Upper lobe of left lung (tissue), 6 donors: ENCODE data around the gene TNFRSF17. TPM values are rescaled to one million over a fixed set of nuclear protein-coding genes. Genes with fewer than 3 reads are reported as not detected.

Experiments
- ATAC-seq, 2 donors: fragments of 200-7000 bp; cut with Tn5 transposase; one replicate each; pipeline ENCODE4 v1.9.1; 2022; ENCODE audit warnings: mild to moderate bottlenecking in 2 of 2, moderate library complexity in 2 of 2; ENCODE audit not compliant: low FRiP score in 2 of 2
- DNase-seq, 2 donors: peaks; one replicate each; pipeline ENCODE4 v3.0.0-alpha.2; 2019 to 2020
- H3K27ac ChIP-seq, 4 donors: fragments of 200-600 bp; sonication (generic); one replicate each; pipeline ENCODE4 v1.5.1; 2016 to 2019
- H3K27me3 ChIP-seq, 4 donors: fragments of 200-600 bp; sonication (generic); one replicate each; pipeline ENCODE4 v1.5.1; 2017 to 2019
- H3K36me3 ChIP-seq, 4 donors: fragments of 200-600 bp; sonication (generic); one replicate each; pipeline ENCODE4 v1.5.1; 2016 to 2019
- H3K4me1 ChIP-seq, 4 donors: fragments of 200-600 bp; sonication (generic); one replicate each; pipeline ENCODE4 v1.5.1; 2018 to 2019
- H3K4me3 ChIP-seq, 4 donors: fragments of 200-600 bp; sonication (generic); one replicate each; pipeline ENCODE4 v1.5.1; 2017 to 2019; ENCODE audit warnings: mild to moderate bottlenecking in 2 of 4, moderate library complexity in 1 of 4
- H3K9me3 ChIP-seq, 4 donors: fragments of 200-600 bp; sonication (generic); one replicate each; pipeline ENCODE4 v1.5.1; 2018 to 2019
- CTCF ChIP-seq, 6 experiments: fragments of 450-650 bp in 4 of 6; fragments of 200-600 bp in 2 of 6; sonication (generic) in 2 of 6; IDR thresholded peaks; one replicate each; pipeline ENCODE4 v1.5.1; 2016 to 2019; ENCODE audit warnings: antibody characterized with exemption in 6 of 6
- EP300 ChIP-seq, 4 donors: sonication (generic); formaldehyde crosslinking; IDR thresholded peaks; one replicate each; pipeline ENCODE4 v1.5.1; 2017; ENCODE audit warnings: antibody characterized with exemption in 4 of 4, control low read depth in 2 of 4
- POLR2A ChIP-seq, 4 donors: fragments of 450-650 bp; IDR thresholded peaks; one replicate each; pipeline ENCODE4 v1.5.1; 2016 to 2017; ENCODE audit warnings: antibody characterized with exemption in 4 of 4, mild to moderate bottlenecking in 2 of 4
- POLR2AphosphoS5 ChIP-seq, 2 donors: sonication (generic); formaldehyde crosslinking; IDR thresholded peaks; one replicate each; pipeline ENCODE4 v1.5.1; 2017; ENCODE audit warnings: antibody characterized with exemption in 2 of 2
- WGBS, 2 donors: methylation state at CpG; one replicate each; pipeline ENCODE4 v1.1.5; 2017 to 2018; 5-methylcytosine and 5-hydroxymethylcytosine counted together
- total RNA-seq, 6 donors: library from RNA; depleted of rRNA in 4 of 6; stranded (reverse); fragments of >200 nt in 4 of 6; gene quantifications; one replicate each; pipeline versions ENCODE4 v1.1.0 to v1.2.1, GENCODE V29; 2016 to 2021
- donor health status: DM: no; HTN: no; CAD: no; lungs with moderate emphysema.
- donor health status: DM: no; HTN: yes; CAD: no; lungs with severe emphysema.

Gene TNFRSF17
- total RNA-seq, 6 donors from 2014 or later = 1.6 to 2.9 (median 2.0) TPM; not detected in 3

DNA sequence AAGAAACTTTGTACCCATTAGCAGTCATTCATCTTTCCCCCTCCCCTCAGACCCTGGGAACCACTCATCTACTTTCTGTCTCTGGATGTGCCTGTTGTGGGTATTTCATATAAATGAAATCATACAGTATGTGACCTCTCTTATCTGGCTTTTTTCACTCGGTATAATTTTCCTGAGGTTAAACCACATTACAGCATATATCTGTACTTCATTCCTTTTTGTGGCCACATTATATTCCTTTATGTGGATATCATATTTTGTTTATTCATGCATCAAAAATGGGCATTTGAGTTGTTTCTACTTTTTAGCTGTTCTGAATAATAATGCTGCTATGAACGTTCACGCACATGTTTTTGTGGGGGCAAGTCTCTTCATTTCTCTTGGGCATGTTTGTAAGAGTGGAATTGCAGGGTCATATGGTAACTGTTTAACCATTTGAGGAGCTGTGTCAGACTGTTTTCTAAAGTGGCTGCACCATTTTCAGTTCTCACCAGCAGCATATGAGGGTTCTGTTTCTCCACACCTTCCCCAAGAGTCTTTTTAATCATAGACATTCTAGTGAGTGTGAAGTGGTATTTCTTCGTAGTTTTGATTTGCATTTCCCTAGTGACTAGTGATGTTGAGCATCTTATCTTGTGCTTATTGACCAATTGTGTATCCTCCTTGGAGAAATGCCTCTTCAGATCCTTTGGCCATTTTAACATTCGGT lies 15.3 kb downstream of the TNFRSF17 start:
- no peak overlapping the region for H3K27ac ChIP-seq
- no peaks in the 10 kb centered on the region for H3K9me3 ChIP-seq
- no peak overlapping the region for H3K4me3 ChIP-seq
- ATAC-seq = no peak
- H3K36me3 ChIP-seq = no peaks in the 10 kb centered on the region
- no peak for DNase-seq
- peaks cover 15 to 26% (median 22%) of the 10 kb centered on the region in 4 donors for H3K4me1 ChIP-seq
- 77 to 79% methylated on average over 5 of the region's 5 CpGs for WGBS, 2 donors
- H3K27me3 ChIP-seq = no peaks in the 10 kb centered on the region
- TF ChIP-seq EP300 (IDR thresholded peaks at IDR 0.05) (no peak), CTCF (IDR thresholded peaks at IDR 0.05) (no peak), POLR2AphosphoS5 (IDR thresholded peaks at IDR 0.05) (no peak), POLR2A (IDR thresholded peaks at IDR 0.05) (no peak)

- TF ChIP-seq CTCF (IDR thresholded peaks at IDR 0.05) (no peak), POLR2A (IDR thresholded peaks at IDR 0.05) (no peak), EP300 (IDR thresholded peaks at IDR 0.05) (no peak), POLR2AphosphoS5 (IDR thresholded peaks at IDR 0.05) (no peak)
- no peaks in the 10 kb centered on the region for H3K36me3 ChIP-seq
- DNase-seq = no peak
- no peaks in the 10 kb centered on the region for H3K27me3 ChIP-seq
- no peak overlapping the region for H3K4me3 ChIP-seq
- no peak for ATAC-seq
- H3K27ac ChIP-seq = no peak overlapping the region
- H3K9me3 ChIP-seq = no peaks in the 10 kb centered on the region
- no peaks in the 10 kb centered on the region for H3K4me1 ChIP-seq
- WGBS, 2 donors = 66 to 87% methylated on average over 4 to 5 of the region's 5 CpGs
These were observed 20.2 kb downstream of the TNFRSF17 start for GRCh38 chr16:11985250-11985649.

DNA sequence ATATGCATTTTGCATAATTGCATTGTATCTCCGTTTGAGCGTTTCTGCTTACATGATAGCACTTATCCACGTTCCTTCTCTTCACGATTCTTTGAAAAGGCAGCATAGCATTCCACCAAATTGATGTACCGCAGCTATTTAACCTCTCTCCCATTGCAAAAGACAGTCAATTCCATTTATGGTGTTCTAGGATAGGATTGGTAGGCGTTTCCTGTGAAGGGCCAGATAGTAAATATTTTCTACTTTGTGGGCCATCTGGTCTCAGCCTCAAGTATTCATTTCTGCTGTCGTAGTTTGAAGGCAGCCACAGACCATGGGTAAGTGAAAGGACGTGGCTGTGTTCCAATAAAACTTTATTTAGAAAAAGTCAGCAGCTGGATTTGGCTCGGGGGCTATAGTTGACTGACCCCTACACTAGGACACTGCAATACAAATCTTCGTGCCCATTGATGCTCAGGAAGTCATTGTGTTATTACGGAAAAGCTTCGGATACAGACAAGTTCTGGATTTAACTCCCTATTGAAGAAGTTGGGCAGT lies 21.6 kb downstream of the TNFRSF17 start:
- no peak for ATAC-seq
- Histone ChIP-seq H3K4me1 (no peaks in the 10 kb centered on the region), H3K9me3 (no peaks in the 10 kb centered on the region), H3K4me3 (no peak overlapping the region), H3K27ac (no peak overlapping the region), H3K36me3 (no peaks in the 10 kb centered on the region), H3K27me3 (no peaks in the 10 kb centered on the region)
- 86 to 88% methylated on average over 12 of the region's 12 CpGs for WGBS, 2 donors
- no peak for TF ChIP-seq EP300 (IDR thresholded peaks at IDR 0.05)
- no peak for TF ChIP-seq CTCF (IDR thresholded peaks at IDR 0.05)
- no peak for TF ChIP-seq POLR2AphosphoS5 (IDR thresholded peaks at IDR 0.05)
- no peak for DNase-seq

DNA sequence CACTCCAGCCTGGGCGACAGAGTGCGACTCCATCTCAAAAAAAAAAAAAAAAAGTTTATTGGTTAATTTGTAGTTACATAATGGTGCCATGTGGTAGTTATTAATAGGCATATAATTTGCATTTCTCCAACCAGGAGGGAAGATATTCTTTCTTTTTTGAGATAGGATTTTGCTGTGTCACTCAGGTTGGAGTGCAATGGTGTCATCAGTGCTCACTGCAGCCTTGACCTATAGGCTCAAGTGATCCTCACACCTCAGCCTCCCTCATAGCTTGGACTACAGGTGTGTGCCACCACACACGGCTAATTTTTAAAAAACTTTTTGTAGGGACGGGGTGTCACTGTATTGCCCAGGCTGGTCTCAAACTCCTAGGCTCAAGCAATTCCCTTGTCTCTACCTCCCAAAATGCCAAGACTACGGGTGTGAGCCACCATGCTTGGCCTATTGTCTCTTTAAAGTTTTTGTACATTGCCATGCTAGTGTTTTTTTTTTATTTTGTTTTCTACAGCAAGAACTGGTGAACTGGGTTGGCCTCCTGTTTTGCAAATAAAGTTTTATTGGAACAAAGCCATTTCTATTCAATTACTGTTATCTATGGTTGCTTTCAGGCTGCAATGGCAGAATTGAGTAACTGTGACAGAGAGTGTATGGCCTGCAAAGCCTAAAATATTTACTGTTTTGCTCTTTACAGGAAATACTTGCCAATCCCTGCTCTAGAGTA lies 23.4 kb downstream of the TNFRSF17 start:
- ATAC-seq (no peak), DNase-seq (no peak)
- WGBS, 2 donors = 57 to 77% methylated on average over 5 of the region's 5 CpGs
- TF ChIP-seq CTCF (IDR thresholded peaks at IDR 0.05) = no peak
- no peak for TF ChIP-seq POLR2A (IDR thresholded peaks at IDR 0.05)
- no peak for TF ChIP-seq POLR2AphosphoS5 (IDR thresholded peaks at IDR 0.05)
- TF ChIP-seq EP300 (IDR thresholded peaks at IDR 0.05) = no peak
- Histone ChIP-seq H3K4me1 (peaks cover 0 to 12% (median 6%) of the 10 kb centered on the region in 4 donors), H3K27ac (no peak overlapping the region), H3K4me3 (no peak overlapping the region), H3K9me3 (no peaks in the 10 kb centered on the region), H3K36me3 (no peaks in the 10 kb centered on the region), H3K27me3 (no peaks in the 10 kb centered on the region)
